Activated CD4-positive, alpha-beta T cell treated with anti-CD3 and anti-CD28 coated beads, Interleukin-2, amount 50 U/mL, for 24 hours (primary cell): ENCODE measurements around the gene CGNL1.

Experiments
- DNase-seq, 2 donors: peaks; one replicate each; pipeline ENCODE4 v3.0.0-alpha.2; 2020; ENCODE audit warnings: low read depth in 1 of 2, low spot score in 1 of 2

Gene CGNL1

DNA sequence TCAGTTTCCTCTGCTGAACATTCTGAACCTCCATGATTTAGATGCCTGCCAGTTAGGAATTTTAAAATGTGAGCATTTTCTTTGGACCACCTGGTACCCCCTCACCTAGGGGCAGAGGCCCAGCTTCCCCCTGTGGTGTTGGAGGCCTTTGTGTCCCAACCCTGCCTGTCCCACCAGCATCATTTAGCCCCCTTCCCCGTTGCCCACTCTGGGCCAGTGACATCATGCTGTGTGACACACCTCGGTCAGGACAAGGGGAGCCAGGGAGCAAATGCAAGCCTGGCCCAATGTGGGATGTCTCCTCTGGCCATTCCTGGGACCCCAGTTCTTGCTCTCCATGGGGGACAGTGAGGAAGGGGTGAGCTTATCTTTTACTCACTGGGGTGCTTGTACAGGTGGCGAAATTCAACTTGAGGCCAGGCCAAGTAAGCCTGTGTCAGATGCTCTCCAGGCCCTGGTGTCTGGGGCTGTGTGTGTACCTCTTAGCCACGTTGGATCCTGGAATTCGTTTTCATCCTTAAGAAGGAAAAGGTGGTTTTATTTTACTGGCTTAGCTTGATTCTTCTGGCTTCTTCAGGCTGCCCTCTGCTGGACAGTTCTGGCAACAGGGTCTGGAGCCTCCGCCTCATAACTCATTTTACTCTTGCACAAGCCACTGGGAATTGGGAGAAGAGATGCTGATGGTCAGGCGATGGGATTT lies 165.7 kb downstream of the CGNL1 start:
- DNase-seq, result no peak

DNA sequence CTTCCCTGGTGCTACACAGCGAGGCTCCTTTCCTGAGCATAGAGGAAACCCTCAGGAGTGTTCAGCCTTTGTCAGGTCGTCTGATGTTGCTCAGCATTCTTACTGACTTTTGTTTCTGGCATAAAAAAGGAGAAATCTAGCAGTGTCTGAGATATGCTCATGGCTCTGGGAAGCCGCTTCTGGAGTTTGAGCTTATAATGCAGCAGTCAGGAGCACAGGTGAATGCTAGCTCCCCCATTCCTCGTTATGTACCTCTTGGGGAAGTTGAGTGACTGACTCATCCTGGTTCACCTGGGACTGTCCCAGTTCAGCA lies 166.2 kb downstream of the CGNL1 start:
- DNase-seq, result no peak

DNA sequence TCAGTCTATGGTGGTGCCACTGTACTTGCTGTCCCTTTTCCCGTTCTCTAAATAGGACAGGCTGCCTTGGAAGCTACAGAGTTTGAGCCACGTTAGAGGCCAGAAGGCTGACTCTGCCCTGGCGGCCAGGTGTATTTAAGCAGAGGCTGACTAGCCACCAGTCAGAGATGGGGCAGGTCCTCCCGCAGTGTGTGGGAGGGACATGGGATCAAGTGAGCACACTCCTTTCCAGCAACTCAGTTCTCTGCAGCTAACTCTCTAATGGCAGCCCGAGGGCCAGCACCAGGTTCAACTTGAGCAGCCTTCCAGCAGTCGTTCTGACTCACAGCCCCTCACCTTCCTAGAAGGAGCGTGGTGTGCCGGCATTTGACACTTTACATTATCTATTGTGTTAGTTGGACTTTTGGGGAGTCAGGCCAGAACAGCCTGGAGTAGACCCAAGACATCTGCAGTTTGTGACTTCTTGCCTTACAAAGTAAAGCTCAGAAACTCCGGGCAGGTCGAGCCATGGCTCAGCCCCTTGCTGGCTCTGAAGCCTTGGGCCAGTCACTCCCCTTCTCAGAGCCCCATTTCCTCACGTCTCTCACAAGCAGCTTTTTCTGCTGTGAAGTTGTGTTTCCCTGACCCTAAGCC lies 168.7 kb downstream of the CGNL1 start:
- no peak for DNase-seq

DNA sequence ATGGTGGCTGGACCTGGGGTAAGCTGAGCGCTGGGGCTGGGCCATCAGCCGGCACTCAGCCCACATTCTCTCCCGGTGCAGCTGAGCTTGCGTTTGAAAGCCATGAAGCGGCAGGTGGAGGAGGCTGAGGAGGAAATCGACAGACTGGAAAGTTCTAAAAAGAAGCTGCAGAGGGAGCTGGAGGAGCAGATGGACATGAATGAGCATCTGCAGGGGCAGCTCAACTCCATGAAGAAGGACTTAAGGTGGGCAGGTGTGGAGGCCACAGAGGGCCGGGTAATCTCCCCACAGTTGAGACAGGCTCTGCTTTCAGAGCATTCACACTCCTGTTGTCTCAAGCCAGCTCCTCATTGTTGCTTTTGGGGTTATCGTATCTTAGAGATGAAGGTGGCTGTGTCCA lies 169.7 kb downstream of the CGNL1 start:
- no peak for DNase-seq

DNA sequence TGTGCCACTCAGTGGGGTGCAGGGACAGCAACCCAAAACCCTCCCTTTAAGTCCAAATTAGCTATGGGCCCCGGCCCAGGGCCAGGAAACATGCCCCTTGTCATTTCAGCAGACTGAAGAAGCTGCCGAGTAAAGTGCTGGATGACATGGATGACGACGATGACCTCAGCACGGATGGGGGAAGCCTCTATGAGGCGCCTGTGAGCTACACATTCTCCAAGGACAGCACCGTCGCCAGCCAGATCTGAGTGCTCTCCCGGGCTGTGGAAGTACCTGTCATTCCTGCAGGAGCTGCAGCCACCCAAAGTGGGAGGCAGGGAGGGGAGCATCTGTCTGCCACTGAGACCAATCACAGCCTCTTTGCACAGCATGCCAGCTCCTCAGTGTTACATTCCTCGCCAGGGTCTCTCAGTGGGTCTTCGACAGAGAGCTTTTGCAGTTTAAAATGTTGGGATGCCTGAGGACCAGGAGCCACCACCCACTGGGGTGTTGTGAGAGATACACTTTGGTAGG lies 171.0 kb downstream of the CGNL1 start:
- DNase-seq, result no peak

DNA sequence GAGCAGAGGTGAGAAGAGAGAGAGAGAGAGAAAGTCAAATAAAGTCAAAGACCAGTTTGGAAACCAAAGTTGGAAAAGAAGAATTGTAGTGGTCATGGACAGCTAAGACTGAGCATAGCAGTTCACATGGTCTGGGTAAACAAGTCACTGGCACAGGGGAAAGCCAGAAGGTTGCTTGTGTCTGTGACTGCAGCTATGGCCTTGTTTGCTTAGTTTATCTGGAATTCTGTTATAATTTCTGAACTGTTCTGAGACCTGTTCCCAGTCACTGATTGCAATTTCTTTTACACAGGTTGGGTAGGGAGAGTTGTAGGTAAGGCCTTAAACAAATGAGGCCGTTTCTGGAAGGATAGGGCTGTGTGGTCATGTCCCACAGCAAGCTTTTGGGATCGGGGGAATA lies 172.0 kb downstream of the CGNL1 start:
- DNase-seq, result no peak

DNA sequence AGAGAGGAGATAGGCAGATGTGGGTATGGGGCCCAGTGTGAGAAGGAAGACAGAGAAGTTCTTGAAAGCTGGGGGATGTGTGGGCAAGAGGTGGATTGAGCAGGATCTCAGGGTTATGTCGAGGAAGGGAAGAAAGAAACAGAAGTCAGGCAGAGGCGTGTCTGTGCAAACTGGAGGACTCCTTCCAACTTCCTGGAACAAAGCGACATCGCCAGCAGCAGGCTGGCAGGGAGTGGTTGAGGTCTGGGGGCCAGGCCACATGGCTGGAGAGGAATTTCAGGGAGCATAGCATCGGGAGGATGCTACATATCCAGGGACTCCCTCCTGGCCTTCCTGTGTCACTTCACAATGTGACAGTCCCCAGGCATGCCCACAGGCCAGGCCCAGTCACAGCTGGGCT lies 172.5 kb downstream of the CGNL1 start:
- no peak for DNase-seq

DNA sequence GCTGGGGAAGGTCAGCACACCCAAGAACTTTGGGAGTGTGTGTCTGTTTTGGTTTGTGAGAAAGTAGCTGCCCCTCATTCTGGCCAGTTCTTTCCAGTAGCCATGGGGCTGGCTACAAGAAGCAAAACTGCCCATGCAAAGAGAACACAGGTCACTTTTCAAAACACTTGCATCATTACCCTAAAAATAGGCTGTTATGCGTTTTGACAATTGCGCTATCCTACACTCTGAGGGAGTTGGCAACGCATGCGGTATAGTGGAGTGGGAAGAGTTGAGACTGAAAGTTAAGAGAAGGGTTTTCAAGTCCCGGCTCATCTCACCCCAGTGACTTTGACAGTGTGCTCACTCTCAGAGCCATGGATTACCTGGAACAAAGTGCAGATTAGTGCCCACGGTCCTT lies 173.6 kb downstream of the CGNL1 start:
- no peak for DNase-seq

DNA sequence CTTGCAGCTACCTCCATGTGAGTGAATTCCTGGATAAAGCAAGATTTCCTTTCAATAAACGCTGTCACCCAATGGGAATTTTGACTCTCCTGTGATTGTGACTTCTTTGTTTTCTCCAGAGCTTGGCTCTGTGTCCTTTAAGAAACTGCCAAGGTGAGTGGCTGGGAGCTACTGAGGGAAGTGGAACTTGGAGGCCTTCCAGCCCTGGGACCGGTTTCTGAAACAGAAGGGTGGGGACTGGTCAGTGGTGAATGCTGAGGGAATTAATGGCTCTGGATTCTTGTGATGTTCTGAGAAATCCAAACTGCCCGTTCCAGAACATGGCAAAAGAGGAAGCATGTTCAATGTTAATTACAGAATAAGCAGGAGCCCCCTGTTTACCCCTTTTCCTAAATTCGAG lies 174.3 kb downstream of the CGNL1 start:
- no peak for DNase-seq

DNA sequence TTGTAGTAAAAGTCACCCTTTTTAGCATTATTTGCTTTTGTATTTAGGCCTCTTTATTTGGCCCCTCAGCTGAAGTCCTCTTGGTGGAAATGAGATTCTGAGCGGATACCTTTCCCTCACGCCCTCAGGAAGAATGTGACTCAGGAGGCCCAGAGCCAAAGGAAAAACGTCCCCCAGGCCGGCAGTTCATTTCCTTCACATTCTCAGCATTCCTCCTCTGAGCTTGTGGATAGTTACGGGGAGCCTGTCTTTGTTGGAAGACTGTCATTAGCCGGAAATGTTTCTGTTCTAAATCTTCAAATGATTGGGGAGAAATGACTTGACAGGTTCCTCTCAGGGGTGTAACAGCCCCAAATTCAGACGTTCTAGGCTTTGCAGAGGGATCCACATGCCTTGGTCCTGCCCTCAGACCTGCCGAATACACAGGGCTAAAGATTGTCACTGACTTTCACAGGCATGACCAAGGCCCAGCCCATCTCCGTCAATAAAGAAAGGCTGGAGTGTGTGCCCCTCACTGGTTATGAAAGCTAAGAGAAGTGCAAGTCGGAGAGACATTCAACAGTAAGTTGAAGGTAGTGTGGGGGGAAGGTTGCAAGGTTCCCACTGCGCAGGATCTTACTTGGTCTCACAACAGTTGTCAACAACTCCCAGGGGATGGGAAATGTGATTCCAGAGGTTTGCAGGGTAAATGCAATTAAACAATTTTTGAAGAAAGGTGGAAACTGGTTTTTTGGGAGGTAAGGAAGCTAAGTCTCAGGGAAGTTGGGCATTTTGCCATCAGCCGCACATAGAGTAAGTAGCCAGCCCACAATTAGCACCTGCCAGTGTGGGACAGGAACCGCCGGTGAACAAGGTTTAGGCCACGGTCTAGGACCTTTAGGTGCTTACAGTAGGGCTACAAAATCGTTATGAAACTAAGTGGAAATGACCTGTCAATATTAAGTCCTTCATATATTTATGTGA lies 175.7 kb downstream of the CGNL1 start:
- no peak for DNase-seq

DNA sequence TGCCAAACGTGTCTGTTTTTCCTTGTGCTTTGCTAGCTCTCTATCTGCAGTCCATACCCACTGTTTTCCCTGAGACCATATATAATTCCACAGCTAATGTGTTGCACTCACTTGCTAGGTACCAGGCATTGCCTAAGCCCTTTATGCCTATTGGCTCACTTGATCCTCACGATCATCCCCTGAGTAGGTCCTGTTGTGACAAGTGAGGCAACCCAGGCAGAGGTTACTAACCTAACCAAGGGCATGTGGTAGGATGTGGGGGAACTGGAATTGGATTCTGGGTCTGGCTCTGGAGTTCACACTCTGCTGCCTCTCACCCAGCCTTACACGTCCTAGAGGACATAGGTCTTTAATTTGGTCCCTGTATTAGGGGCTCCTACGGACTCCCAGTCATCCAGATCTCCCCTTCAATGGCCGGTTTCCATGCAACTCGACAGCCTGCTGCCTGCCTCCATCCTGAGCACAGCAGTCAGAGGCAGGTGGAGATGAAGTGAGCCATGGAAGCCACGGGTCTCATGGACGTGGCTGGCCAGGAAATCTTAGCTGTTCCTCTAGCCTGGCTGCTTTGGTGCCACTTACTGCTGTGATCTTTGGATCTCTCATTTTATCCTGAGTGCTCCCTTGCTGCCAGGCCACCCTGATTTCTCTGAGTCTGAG lies 176.5 kb downstream of the CGNL1 start:
- no peak for DNase-seq

DNA sequence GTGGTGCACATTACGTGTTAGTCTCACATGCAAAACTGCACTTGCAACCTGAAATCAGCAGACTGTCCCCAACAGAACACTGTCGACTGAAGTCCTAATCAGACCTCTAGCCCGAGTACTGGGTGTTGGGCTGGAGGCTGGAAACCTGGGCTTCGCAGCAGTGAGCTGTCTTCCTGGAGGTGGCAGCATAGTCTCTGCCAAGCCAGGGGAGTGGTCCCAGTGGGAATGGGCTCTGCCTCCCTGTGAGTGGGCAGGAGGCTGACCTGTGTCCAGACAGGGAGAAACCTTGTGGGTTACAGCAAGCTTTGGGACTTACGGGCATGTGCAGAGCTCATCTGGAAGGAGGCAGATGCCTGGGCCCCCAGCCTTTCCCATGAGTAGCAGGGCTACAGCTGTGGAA lies 177.2 kb downstream of the CGNL1 start:
- DNase-seq, result no peak

DNA sequence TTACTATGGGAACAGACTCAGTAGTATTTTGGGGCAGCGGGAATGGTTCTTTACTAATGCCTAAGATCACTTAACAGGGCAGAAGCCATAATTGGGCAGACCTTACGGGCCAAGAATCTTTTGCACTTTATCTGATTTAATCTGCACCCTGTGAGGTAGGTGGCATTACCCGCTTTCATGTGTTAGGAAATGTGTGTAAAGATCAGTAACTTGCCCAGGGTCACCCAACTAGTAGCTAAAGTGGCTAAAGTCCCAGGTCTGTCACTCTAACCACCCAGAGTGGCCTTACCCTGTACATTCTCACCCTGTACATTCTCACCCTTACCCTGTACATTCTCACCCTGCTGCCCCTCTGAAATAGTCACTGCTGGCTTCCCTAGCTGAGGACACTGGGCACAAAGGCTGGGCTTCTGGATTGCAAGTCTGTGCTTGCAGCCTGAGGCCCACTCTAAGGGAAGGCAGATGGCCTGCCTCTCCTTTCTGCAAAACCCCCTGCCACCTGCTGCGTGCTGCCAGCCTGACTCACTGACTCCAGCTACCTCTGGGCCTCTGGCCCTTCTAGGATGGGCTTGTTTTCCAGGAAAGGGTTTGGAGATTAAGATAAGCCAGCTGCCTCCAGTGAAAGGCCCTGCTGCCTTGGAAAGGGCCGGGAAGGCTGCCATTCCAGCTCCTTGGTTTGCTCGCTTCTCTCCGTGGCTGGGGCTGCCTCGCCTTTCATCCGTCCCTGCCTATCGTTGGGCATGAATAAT lies 177.9 kb downstream of the CGNL1 start:
- DNase-seq, result no peak

DNA sequence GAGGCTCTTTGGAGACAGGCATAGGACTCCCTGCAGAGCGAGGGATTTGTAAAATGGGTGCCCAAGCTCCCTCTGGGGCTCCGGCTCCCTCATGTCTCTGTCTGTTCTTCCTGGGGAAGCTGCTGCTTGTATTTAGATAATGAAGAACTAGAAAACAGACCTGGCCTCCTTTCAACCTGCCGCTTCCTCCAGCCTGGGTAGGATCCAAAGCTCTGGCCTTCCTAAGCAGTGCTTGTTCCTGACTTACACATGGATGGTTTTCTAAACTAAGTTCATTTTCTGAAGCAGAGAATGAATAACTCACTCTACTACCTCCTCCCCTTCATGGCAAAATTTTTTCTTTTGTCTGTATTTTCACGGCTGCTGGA lies 178.5 kb downstream of the CGNL1 start:
- no peak for DNase-seq

DNA sequence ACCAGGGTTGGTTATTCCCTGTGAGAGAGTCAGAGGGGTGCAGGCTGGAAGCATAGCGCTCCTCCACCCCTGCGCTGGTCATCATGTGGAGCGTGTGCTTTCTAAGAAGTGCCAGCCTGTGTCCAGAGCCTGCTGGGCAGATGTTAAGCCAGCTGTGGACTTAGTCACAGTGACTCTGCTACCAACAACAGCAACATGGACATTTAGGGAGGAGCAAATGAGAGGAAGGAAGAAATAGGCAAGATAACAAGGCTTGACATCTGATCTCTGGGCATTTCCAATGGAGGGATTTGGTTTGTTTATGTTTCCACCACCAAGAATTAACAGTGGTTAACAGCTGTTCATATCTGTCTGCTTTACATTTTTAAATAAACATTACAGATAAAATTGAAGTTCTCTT lies 179.0 kb downstream of the CGNL1 start:
- DNase-seq, result no peak

DNA sequence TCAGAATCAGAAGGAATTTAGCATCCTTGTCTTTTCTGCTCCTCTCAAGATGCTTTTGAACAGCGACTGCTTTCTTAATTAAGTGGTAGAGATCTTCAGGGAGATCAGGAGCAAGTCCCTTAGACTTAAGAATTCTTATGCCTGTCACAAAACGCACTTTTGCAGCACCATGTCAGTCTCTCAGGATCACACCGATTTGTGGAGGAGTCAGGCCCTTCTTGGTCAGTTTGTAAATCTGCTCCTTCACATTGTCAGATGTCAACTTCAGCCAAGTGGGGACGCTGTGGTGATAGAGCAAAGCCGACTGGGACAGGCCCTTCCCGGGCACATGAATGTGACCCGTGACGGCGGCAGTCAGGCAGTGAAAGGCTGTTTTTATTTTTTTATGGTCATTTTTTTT lies 179.7 kb downstream of the CGNL1 start:
- no peak for DNase-seq

DNA sequence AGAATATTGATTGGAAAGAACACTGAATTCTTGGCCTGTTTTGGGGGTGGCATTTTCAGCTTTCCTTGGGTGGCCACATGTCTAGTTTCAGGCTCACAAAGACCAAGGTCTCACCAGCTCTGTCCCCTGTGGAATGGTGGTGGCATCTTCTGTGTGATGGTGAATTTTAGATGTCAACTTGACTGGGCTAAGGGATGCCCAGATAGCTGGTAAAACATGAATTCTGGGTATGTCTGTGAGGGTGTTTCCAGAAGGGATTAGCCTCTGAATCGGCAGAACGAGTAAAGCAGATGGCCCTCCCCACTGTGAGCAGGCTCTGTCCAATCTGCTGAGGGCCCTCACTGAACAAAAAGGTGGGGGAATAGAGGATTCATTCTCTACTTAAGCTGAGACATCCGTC lies 181.0 kb downstream of the CGNL1 start:
- DNase-seq, result no peak

DNA sequence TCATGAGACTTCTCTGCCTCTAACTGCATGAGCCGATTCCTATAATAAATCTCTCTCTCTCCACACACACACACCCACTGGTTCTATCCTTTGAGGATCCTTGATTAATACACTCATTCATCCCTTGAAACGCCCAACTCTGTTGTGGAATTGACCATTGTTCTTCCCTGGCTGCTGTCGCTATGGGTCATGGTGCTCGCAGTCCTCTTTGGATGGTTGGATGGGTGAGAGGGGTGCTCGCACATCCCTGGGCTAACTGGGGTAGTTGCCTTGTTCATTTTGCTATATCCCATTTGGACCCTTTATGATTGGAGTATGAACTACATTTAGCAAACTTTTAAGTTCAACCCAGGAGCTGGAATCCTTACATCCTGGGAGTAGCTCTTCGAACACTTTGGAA lies 181.5 kb downstream of the CGNL1 start:
- DNase-seq, result no peak

DNA sequence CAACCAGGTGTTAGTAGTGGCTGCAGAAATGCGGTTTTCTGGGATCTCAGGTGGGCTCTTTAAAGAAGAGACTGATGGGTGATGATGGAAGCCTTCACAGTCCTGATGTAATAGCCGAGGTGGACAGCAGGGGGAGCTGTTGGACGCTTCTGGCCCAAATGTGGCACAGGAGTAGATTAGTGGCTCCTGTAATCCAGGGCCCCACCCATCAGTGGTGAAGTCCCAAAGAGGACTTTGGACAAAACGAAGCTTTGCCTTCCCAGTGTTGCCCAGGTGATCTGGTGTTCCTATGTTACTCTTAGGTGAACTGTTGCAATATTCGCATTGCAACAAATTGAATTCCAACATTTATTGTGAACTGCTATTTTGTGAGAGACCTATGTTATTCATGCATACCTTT lies 183.6 kb downstream of the CGNL1 start:
- DNase-seq, result peak; percentile 60 to 62

DNA sequence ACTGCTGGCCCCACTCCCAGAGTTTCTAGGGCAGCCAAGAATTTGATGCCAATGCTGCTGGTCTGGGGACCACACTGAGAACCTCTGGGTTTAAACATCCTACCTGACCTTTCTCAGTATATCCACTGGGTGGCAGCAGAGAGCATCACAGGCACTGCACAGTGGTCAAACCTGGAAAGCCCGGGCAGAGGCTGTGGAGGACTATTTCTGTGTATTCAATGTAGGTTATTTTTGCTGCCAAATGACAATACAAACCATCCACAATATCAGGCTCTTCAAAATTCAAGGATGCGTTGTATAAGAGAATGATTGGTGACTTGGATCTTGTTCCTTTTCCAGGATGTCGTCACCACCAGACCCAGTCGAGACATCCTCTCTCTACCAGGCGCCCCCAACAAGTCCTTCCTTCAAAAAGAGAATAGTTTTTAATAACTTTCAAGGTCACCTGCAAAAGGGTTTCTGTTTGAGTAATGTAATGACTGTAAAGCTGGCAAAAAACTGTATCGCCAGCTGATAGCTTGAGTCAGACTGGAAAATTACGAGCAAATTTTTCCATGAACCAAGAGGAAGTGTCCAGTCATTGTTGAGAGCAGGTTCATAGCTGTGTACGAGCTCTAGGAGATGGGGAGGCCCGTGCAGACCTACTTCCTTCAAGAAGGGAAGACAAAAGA lies 184.9 kb downstream of the CGNL1 start:
- peak; percentile 34 to 59 for DNase-seq
